ENCODE results near the gene PRKCE. TPM values are rescaled to one million over a fixed set of nuclear protein-coding genes. Genes with fewer than 3 reads are reported as not detected.

PRKCE gene
- total RNA-seq, 2 experiments from 2014 or later, result 24.9 to 26.2 TPM

GRCh38 chr2:45614330-45614729 lies 37.1 kb upstream of the PRKCE start:
- peaks cover 25% of the 10 kb centered on the region for H3K4me1 Mint-ChIP-seq (ENCODE audit: low read depth)
- Histone ChIP-seq H3K27ac (ENCODE audit: low read depth in 1 of 2, low read length in 2 of 2) (no peak overlapping the region), H3K4me1 (ENCODE audit: insufficient read depth, low read length) (peaks cover 8% of the 10 kb centered on the region), H3K4me3 (ENCODE audit: low read length) (no peak overlapping the region), H3K36me3 (ENCODE audit: insufficient read depth, low read length) (no peaks in the 10 kb centered on the region), H3K9me3 (ENCODE audit: control insufficient read depth in 1 of 2, insufficient read depth in 1 of 2, low read length in 2 of 2) (no peaks in the 10 kb centered on the region), H3K27me3 (ENCODE audit: control insufficient read depth in 1 of 2, insufficient read depth in 2 of 2, low read length in 2 of 2) (no peaks in the 10 kb centered on the region)
- no peak overlapping the region for H3K4me3 Mint-ChIP-seq
- ATAC-seq (ENCODE audit: poor library complexity), result no peak
- intact Hi-C loops (cut with DNase I, micrococcal nuclease), result loop anchor here (2.0 to 5.0 kb wide), 2 partner anchors 34 to 47 kb away; no protein-coding TSS in a partner anchor
- ChIA-PET POLR2A (no interaction called here), CTCF (no interaction called here)
- H3K36me3 Mint-ChIP-seq (ENCODE audit: low read depth), result peaks cover 10% of the 10 kb centered on the region
- H3K9me3 Mint-ChIP-seq, result no peaks in the 10 kb centered on the region
- no peak for DNase-seq
- no peak for TF ChIP-seq CTCF (IDR thresholded peaks at IDR 0.05)
- no peaks in the 10 kb centered on the region for H3K27me3 Mint-ChIP-seq
- H3K27ac Mint-ChIP-seq, result no peak overlapping the region

- no peak for TF ChIP-seq CTCF (IDR thresholded peaks at IDR 0.05)
- intact Hi-C loops (cut with DNase I, micrococcal nuclease), result loop anchor here (2.0 to 5.0 kb wide), 2 partner anchors 34 to 48 kb away; no protein-coding TSS in a partner anchor
- ATAC-seq (ENCODE audit: poor library complexity) (no peak), DNase-seq (no peak)
- peaks cover 19% of the 10 kb centered on the region for H3K4me1 Mint-ChIP-seq (ENCODE audit: low read depth)
- H3K4me1 ChIP-seq (ENCODE audit: insufficient read depth, low read length), result peaks cover 6% of the 10 kb centered on the region
- no peak overlapping the region for H3K27ac ChIP-seq (ENCODE audit: low read depth in 1 of 2, low read length in 2 of 2)
- H3K9me3 Mint-ChIP-seq, result no peaks in the 10 kb centered on the region
- no peak overlapping the region for H3K4me3 ChIP-seq (ENCODE audit: low read length)
- peaks cover 4% of the 10 kb centered on the region for H3K27me3 Mint-ChIP-seq
- CTCF ChIA-PET, result interaction anchor here (0.6 kb wide), 1 partner anchor 49 kb away, joined by 4 read pairs; no protein-coding TSS in a partner anchor
- no peaks in the 10 kb centered on the region for H3K9me3 ChIP-seq (ENCODE audit: control insufficient read depth in 1 of 2, insufficient read depth in 1 of 2, low read length in 2 of 2)
- H3K36me3 ChIP-seq (ENCODE audit: insufficient read depth, low read length), result no peaks in the 10 kb centered on the region
- no peak overlapping the region for H3K4me3 Mint-ChIP-seq
- no peak overlapping the region for H3K27ac Mint-ChIP-seq
- POLR2A ChIA-PET, result interaction anchor here (0.6 kb wide), 1 partner anchor 31 kb away, joined by 3 read pairs; no protein-coding TSS in a partner anchor
- H3K27me3 ChIP-seq (ENCODE audit: control insufficient read depth in 1 of 2, insufficient read depth in 2 of 2, low read length in 2 of 2), result no peaks in the 10 kb centered on the region
- H3K36me3 Mint-ChIP-seq (ENCODE audit: low read depth), result peaks cover 10% of the 10 kb centered on the region
Observed at GRCh38 chr2:45614871-45615415, 36.5 kb upstream of the PRKCE start.

- DNase-seq (no peak), ATAC-seq (ENCODE audit: poor library complexity) (no peak)
- Histone ChIP-seq H3K4me3 (ENCODE audit: low read length) (no peak overlapping the region), H3K9me3 (ENCODE audit: control insufficient read depth in 1 of 2, insufficient read depth in 1 of 2, low read length in 2 of 2) (no peaks in the 10 kb centered on the region), H3K36me3 (ENCODE audit: insufficient read depth, low read length) (no peaks in the 10 kb centered on the region), H3K27ac (ENCODE audit: low read depth in 1 of 2, low read length in 2 of 2) (no peak overlapping the region), H3K27me3 (ENCODE audit: control insufficient read depth in 1 of 2, insufficient read depth in 2 of 2, low read length in 2 of 2) (peaks cover 0 to 3% of the 10 kb centered on the region in 2 experiments), H3K4me1 (ENCODE audit: insufficient read depth, low read length) (no peaks in the 10 kb centered on the region)
- Mint-ChIP-seq H3K4me3 (no peak overlapping the region), H3K27me3 (peaks cover 8% of the 10 kb centered on the region), H3K9me3 (no peaks in the 10 kb centered on the region), H3K36me3 (ENCODE audit: low read depth) (no peaks in the 10 kb centered on the region), H3K27ac (no peak overlapping the region), H3K4me1 (ENCODE audit: low read depth) (no peaks in the 10 kb centered on the region)
- ChIA-PET POLR2A (no interaction called here), CTCF (interaction anchor here (0.5 kb wide), 1 partner anchor 1835 kb away, joined by 3 read pairs; no protein-coding TSS in a partner anchor)
- no peak for TF ChIP-seq CTCF (IDR thresholded peaks at IDR 0.05)
- intact Hi-C loops (cut with DNase I, micrococcal nuclease), result no loop called here
Observed at GRCh38 chr2:45616658-45617411, 34.6 kb upstream of the PRKCE start.
